CD14-positive monocyte (primary cell): Measurements from ENCODE around the gene NPL. TPM values are rescaled to one million over a fixed set of nuclear protein-coding genes. Genes with fewer than 3 reads are reported as not detected.

Experiments used
- DNase-seq, 3 donors: peaks; one replicate each; pipeline ENCODE4 v3.0.0-alpha.2; 2011 to 2022
- H2AFZ ChIP-seq: 2 replicates; pipeline ENCODE4 v1.6.0; 2012; ENCODE audit warnings: mild to moderate bottlenecking, low read depth, low read length, inconsistent platforms; ENCODE audit not compliant: insufficient read depth, poor library complexity, severe bottlenecking
- H3K27ac ChIP-seq, 2 donors: 1 replicate in 1 of 2; 2 replicates in 1 of 2; pipeline ENCODE4 v1.5.1; 2012 to 2013; ENCODE audit warnings: low read length in 2 of 2, control low read depth in 1 of 2, inconsistent platforms in 1 of 2, low read depth in 1 of 2, mild to moderate bottlenecking in 1 of 2
- H3K27me3 ChIP-seq, 2 donors: one replicate each; pipeline versions ENCODE4 v1.6.0 to v1.6.1; 2011 to 2013; ENCODE audit warnings: low read length in 2 of 2; ENCODE audit not compliant: control insufficient read depth in 2 of 2, insufficient read depth in 2 of 2
- H3K36me3 ChIP-seq, 2 donors: replicated peaks in 1 of 2; 1 replicate in 1 of 2; 2 replicates in 1 of 2; pipeline versions ENCODE4 v1.5.1 to v1.6.1; 2012 to 2013; ENCODE audit warnings: low read length in 2 of 2, control low read depth in 1 of 2, inconsistent platforms in 1 of 2, mild to moderate bottlenecking in 1 of 2; ENCODE audit not compliant: insufficient read depth in 2 of 2, control insufficient read depth in 1 of 2
- H3K4me1 ChIP-seq, 2 donors: 1 replicate in 1 of 2; 2 replicates in 1 of 2; pipeline versions ENCODE4 v1.5.1 to v1.6.1; 2012 to 2013; ENCODE audit warnings: low read length in 2 of 2, control low read depth in 1 of 2, inconsistent platforms in 1 of 2, mild to moderate bottlenecking in 1 of 2, moderate library complexity in 1 of 2; ENCODE audit not compliant: insufficient read depth in 2 of 2, control insufficient read depth in 1 of 2
- H3K4me2 ChIP-seq: replicated peaks from 2 replicates; pipeline ENCODE3; 2012; ENCODE audit warnings: low read length, moderate library complexity, mild to moderate bottlenecking; ENCODE audit not compliant: poor library complexity, severe bottlenecking; ENCODE audit errors: extremely low read depth
- H3K4me3 ChIP-seq, 3 experiments: fragments of 200-600 bp in 1 of 3; sonication (generic) in 1 of 3; replicated peaks in 1 of 3; 1 replicate in 2 of 3; 2 replicates in 1 of 3; pipeline ENCODE4 v1.5.1; 2011 to 2013; ENCODE audit warnings: low read length in 3 of 3, mild to moderate bottlenecking in 3 of 3, control low read depth in 2 of 3, low read depth in 2 of 3, inconsistent platforms in 1 of 3, moderate library complexity in 1 of 3
- H3K79me2 ChIP-seq: 2 replicates; pipeline ENCODE4 v1.6.0; 2012; ENCODE audit warnings: mild to moderate bottlenecking, control low read depth, inconsistent platforms, low read length, moderate library complexity; ENCODE audit not compliant: insufficient read depth
- H3K9ac ChIP-seq: 2 replicates; pipeline ENCODE4 v1.6.0; 2017; ENCODE audit warnings: low read length, mild to moderate bottlenecking; ENCODE audit not compliant: insufficient read depth, poor library complexity, severe bottlenecking
- H3K9me3 ChIP-seq, 2 donors: replicated peaks in 1 of 2; 1 replicate in 1 of 2; 2 replicates in 1 of 2; pipeline versions ENCODE4 v1.5.1 to v1.6.1; 2012 to 2013; ENCODE audit warnings: low read length in 2 of 2, control low read depth in 1 of 2; ENCODE audit not compliant: control insufficient read depth in 1 of 2, insufficient read depth in 1 of 2
- H4K20me1 ChIP-seq: 2 replicates; pipeline ENCODE4 v1.6.0; 2012; ENCODE audit warnings: mild to moderate bottlenecking, low read length, control low read depth, moderate library complexity; ENCODE audit not compliant: insufficient read depth
- H3K27ac Mint-ChIP-seq, 7 donors: one replicate each; pipeline ENCODE4 v1.8.0; 2020; ENCODE audit warnings: mild to moderate bottlenecking in 7 of 7, mixed read lengths in 7 of 7, moderate library complexity in 6 of 7, inconsistent platforms in 2 of 7
- H3K27me3 Mint-ChIP-seq, 3 donors: one replicate each; pipeline ENCODE4 v1.8.0; 2021 to 2022; ENCODE audit warnings: low read depth in 3 of 3, mild to moderate bottlenecking in 3 of 3, mixed read lengths in 3 of 3, moderate library complexity in 3 of 3, inconsistent platforms in 1 of 3
- H3K36me3 Mint-ChIP-seq, 2 donors: one replicate each; pipeline ENCODE4 v1.8.0; 2020; ENCODE audit warnings: mixed read lengths in 2 of 2, inconsistent platforms in 1 of 2, mild to moderate bottlenecking in 1 of 2
- H3K4me1 Mint-ChIP-seq: one replicate; pipeline ENCODE4 v1.8.0; 2020; ENCODE audit warnings: mild to moderate bottlenecking, mixed read lengths
- H3K4me3 Mint-ChIP-seq, 2 donors: one replicate each; pipeline ENCODE4 v1.8.0; 2020; ENCODE audit warnings: mild to moderate bottlenecking in 2 of 2, mixed read lengths in 2 of 2, moderate library complexity in 1 of 2
- H3K9me3 Mint-ChIP-seq, 7 donors: one replicate each; pipeline ENCODE4 v1.8.0; 2020 to 2022; ENCODE audit warnings: mixed read lengths in 7 of 7, mild to moderate bottlenecking in 6 of 7, moderate library complexity in 6 of 7, inconsistent platforms in 2 of 7
- CTCF ChIP-seq: fragments of 200-600 bp; IDR thresholded peaks from one replicate; pipeline ENCODE4 v1.8.0; 2022; ENCODE audit warnings: antibody characterized with exemption, mild to moderate bottlenecking
- WGBS: methylation state at CpG from one replicate; pipeline ENCODE4 v1.1.5; 2013; ENCODE audit warnings: missing lambda C conversion rate; ENCODE audit not compliant: insufficient coverage; 5-methylcytosine and 5-hydroxymethylcytosine counted together
- intact Hi-C, 2 donors: fragments of 100-400 bp; cut with micrococcal nuclease; formaldehyde crosslinking; loops; one replicate each; pipeline versions ENCODE4 v1.15.0 to v1.15.1; 2023
- polyA plus RNA-seq, 3 donors: library from polyadenylated mRNA; depleted of rRNA in 1 of 3; unstranded in 2 of 3; stranded (reverse) in 1 of 3; fragments of 300-500 nt in 2 of 3; fragments of >200 nt in 1 of 3; fragmentation: Illumina TruSeq in 2 of 3; gene quantifications; 1 replicate in 2 of 3; 2 replicates in 1 of 3; pipeline ENCODE4 v1.2.3, GENCODE V29; 2012 to 2021

The NPL gene
- polyA plus RNA-seq, 3 donors, result 56.6 to 127 (median 127) TPM

GRCh38 chr1:182860658-182861057 lies 71.1 kb downstream of the NPL start:
- no peak for TF ChIP-seq CTCF

GRCh38 chr1:182861994-182862393 lies 72.4 kb downstream of the NPL start:
- H3K9me3 Mint-ChIP-seq, result no peaks in the 10 kb centered on the region

More at GRCh38 chr1:182860658-182861057, 71.1 kb downstream of the NPL start:
- no peak overlapping the region for H3K4me3 Mint-ChIP-seq
- Histone ChIP-seq H3K27me3 (no peaks in the 10 kb centered on the region), H3K27ac (no peak overlapping the region), H3K4me3 (no peak overlapping the region), H3K9me3 (no peaks in the 10 kb centered on the region), H3K4me2 (no peak overlapping the region), H3K79me2 (no peaks in the 10 kb centered on the region), H4K20me1 (peaks cover 88% of the 10 kb centered on the region), H3K4me1 (no peaks in the 10 kb centered on the region), H3K9ac (no peak overlapping the region), H3K36me3 (peaks cover 100% of the 10 kb centered on the region in 2 donors), H2AFZ (no peak overlapping the region)
- H3K9me3 Mint-ChIP-seq, result no peaks in the 10 kb centered on the region
- H3K36me3 Mint-ChIP-seq, result peaks cover 92 to 97% of the 10 kb centered on the region in 2 donors
- H3K27ac Mint-ChIP-seq, result no peak overlapping the region
- DNase-seq, result no peak
- WGBS, result 83% methylated on average over 2 of the region's 4 CpGs
- intact Hi-C loops, result loop anchor here in 1 of 2 donors (10.0 kb wide), 1 partner anchor 1864 kb away; no protein-coding TSS in a partner anchor
- H3K27me3 Mint-ChIP-seq, result no peaks in the 10 kb centered on the region
- no peaks in the 10 kb centered on the region for H3K4me1 Mint-ChIP-seq

More at GRCh38 chr1:182861994-182862393, 72.4 kb downstream of the NPL start:
- H3K36me3 ChIP-seq, result peaks cover 100% of the 10 kb centered on the region in 2 donors
- H3K4me1 Mint-ChIP-seq, result no peaks in the 10 kb centered on the region
- H3K27ac Mint-ChIP-seq, result no peak overlapping the region
- no peak for TF ChIP-seq CTCF
- H3K4me2 ChIP-seq, result no peak overlapping the region
- WGBS, result no CpG with 5 or more reads among the region's 2 CpGs
- H3K27me3 ChIP-seq, result no peaks in the 10 kb centered on the region
- H3K9me3 ChIP-seq, result no peaks in the 10 kb centered on the region
- no peaks in the 10 kb centered on the region for H3K27me3 Mint-ChIP-seq
- H3K79me2 ChIP-seq, result no peaks in the 10 kb centered on the region
- no peak overlapping the region for H3K4me3 Mint-ChIP-seq
- H3K9ac ChIP-seq, result no peak overlapping the region
- DNase-seq, result no peak
- peaks cover 84% of the 10 kb centered on the region for H4K20me1 ChIP-seq
- intact Hi-C loops, result loop anchor here in 1 of 2 donors (10.0 kb wide), 1 partner anchor 1863 kb away; no protein-coding TSS in a partner anchor
- H2AFZ ChIP-seq, result no peak overlapping the region
- peaks cover 92 to 97% of the 10 kb centered on the region in 2 donors for H3K36me3 Mint-ChIP-seq
- H3K27ac ChIP-seq, result no peak overlapping the region
- no peaks in the 10 kb centered on the region for H3K4me1 ChIP-seq
- H3K4me3 ChIP-seq, result no peak overlapping the region
